HepG2 (cell line): Measurements from ENCODE around the gene LIFR. TPM values are rescaled to one million over a fixed set of nuclear protein-coding genes. Genes with fewer than 3 reads are reported as not detected.

ENCODE experiments used
- ATAC-seq: fragments of 200-7000 bp; cut with Tn5 transposase; 3 replicates; pipeline ENCODE4 v1.9.1; 2020; ENCODE audit warnings: mild to moderate bottlenecking, moderate library complexity
- BruUV-seq: library from RNA; stranded (reverse); fragments of 400-500 nt; replicated peaks from 2 replicates; lab custom pipeline; 2021; lab: Mats Ljungman, UMichigan
- CTCF ChIA-PET: fragments of 300-600 bp; formaldehyde crosslinking; extraction: SDS; loops from one replicate; lab custom pipeline; 2021; ENCODE audit warnings: low total read pairs, inconsistent platforms, low intra/inter-chr PET ratio; lab: Yijun Ruan, JAX
- POLR2A ChIA-PET: fragments of 350-600 bp; sonication (Branson Sonifier 250); formaldehyde crosslinking; loops from one replicate; lab custom pipeline; 2020; ENCODE audit warnings: antibody characterized with exemption, inconsistent platforms; lab: Yijun Ruan, JAX
- DNase-seq: peaks from one replicate; pipeline ENCODE4 v3.0.0-alpha.2; 2015; ENCODE audit warnings: low spot score
- FAIRE-seq: peaks from 3 replicates; lab custom pipeline; 2011; peaks lifted over from hg19 to GRCh38; lab: Jason Lieb, UNC
- H2AFZ ChIP-seq: one replicate; pipeline ENCODE4 v1.6.1; 2011; ENCODE audit warnings: low read length, inconsistent platforms
- H3K27ac ChIP-seq: fragments of 300-600 bp; 3 replicates; pipeline ENCODE4 v1.8.0; 2011; ENCODE audit warnings: mixed run types, mild to moderate bottlenecking, mixed read lengths, low read length, inconsistent platforms; ENCODE audit not compliant: insufficient read depth; ENCODE audit errors: extremely low read length
- H3K27me3 ChIP-seq, 2 experiments: fragments of 200-600 bp in 1 of 2; 2 replicates in 1 of 2; 3 replicates in 1 of 2; pipeline versions ENCODE4 v1.6.0 to v1.8.0; 2011; ENCODE audit warnings: low read length in 2 of 2, mild to moderate bottlenecking in 2 of 2, moderate library complexity in 2 of 2, inconsistent platforms in 1 of 2; ENCODE audit not compliant: insufficient read depth in 2 of 2, control insufficient read depth in 1 of 2
- H3K36me3 ChIP-seq, 2 experiments: fragments of 200-600 bp in 1 of 2; replicated peaks in 1 of 2; 2 replicates in 1 of 2; 3 replicates in 1 of 2; pipeline versions ENCODE4 v1.5.1 to v1.8.0; 2011; ENCODE audit warnings: low read length in 2 of 2, inconsistent platforms in 1 of 2; ENCODE audit not compliant: insufficient read depth in 2 of 2, control insufficient read depth in 1 of 2
- H3K4me1 ChIP-seq: 2 replicates; pipeline ENCODE4 v1.5.1; 2012; ENCODE audit warnings: low read length, inconsistent platforms; ENCODE audit not compliant: insufficient read depth
- H3K4me2 ChIP-seq: 2 replicates; pipeline ENCODE4 v1.6.0; 2011; ENCODE audit warnings: low read depth, low read length, inconsistent platforms
- H3K4me3 ChIP-seq, 3 experiments: fragments of 200-600 bp in 1 of 3; sonication (generic), shearing (Covaris generic) in 1 of 3; replicated peaks in 1 of 3; 2 replicates each; pipeline ENCODE4 v1.5.1; 2011 to 2016; ENCODE audit warnings: low read length in 3 of 3, inconsistent platforms in 2 of 3, low read depth in 2 of 3, mild to moderate bottlenecking in 2 of 3, control low read depth in 1 of 3, mixed read lengths in 1 of 3; ENCODE audit not compliant: insufficient read depth in 1 of 3
- H3K79me2 ChIP-seq: one replicate; pipeline ENCODE4 v1.6.1; 2011; ENCODE audit warnings: low read length, inconsistent platforms; ENCODE audit not compliant: insufficient read depth
- H3K9ac ChIP-seq: 2 replicates; pipeline ENCODE4 v1.6.0; 2011; ENCODE audit warnings: mild to moderate bottlenecking, low read depth, low read length, inconsistent platforms; ENCODE audit not compliant: insufficient read depth
- H3K9me3 ChIP-seq: 2 replicates; pipeline ENCODE4 v1.5.1; 2012; ENCODE audit warnings: mild to moderate bottlenecking, low read length
- H4K20me1 ChIP-seq: 2 replicates; pipeline ENCODE4 v1.6.0; 2011; ENCODE audit warnings: inconsistent platforms, mild to moderate bottlenecking, low read length, moderate library complexity; ENCODE audit not compliant: insufficient read depth
- ASH2L ChIP-seq: fragments of 300-600, 200-600 bp; sonication (generic); IDR thresholded peaks from 2 replicates; pipeline ENCODE4 v1.7.0; 2017; ENCODE audit warnings: low read depth, mild to moderate bottlenecking, moderate library complexity, mixed read lengths, low read length; ENCODE audit not compliant: insufficient read length
- BHLHE40 ChIP-seq: IDR thresholded peaks from 2 replicates; pipeline ENCODE4 v1.6.1; 2011; ENCODE audit warnings: low read length, improper control_type of control experiment
- CBFB ChIP-seq: sonication (generic); formaldehyde crosslinking; IDR thresholded peaks from 2 replicates; pipeline ENCODE4 v1.4.0; 2020; ENCODE audit warnings: missing genetic modification reagents
- CEBPB ChIP-seq: IDR thresholded peaks from 2 replicates; pipeline ENCODE4 v1.6.1; 2011; ENCODE audit warnings: low read depth, low read length, improper control_type of control experiment, borderline replicate concordance
- EHMT2 ChIP-seq: fragments of 200-600 bp; sonication (generic); IDR thresholded peaks from 2 replicates; pipeline ENCODE4 v1.7.0; 2017; ENCODE audit warnings: antibody characterized with exemption, low read depth, low read length, borderline replicate concordance
- JUNB ChIP-seq: sonication (generic); formaldehyde crosslinking; IDR thresholded peaks from 2 replicates; pipeline ENCODE4 v1.8.0; 2022; ENCODE audit warnings: missing genetic modification reagents, mild to moderate bottlenecking, borderline replicate concordance
- KLF15 ChIP-seq: sonication (generic); formaldehyde crosslinking; IDR thresholded peaks from 2 replicates; pipeline ENCODE4 v1.8.1; 2023; ENCODE audit warnings: borderline replicate concordance, mild to moderate bottlenecking, inconsistent platforms, missing genetic modification reagents, mixed read lengths
- MAFF ChIP-seq: IDR thresholded peaks from 2 replicates; pipeline ENCODE4 v1.6.1; 2011; ENCODE audit warnings: low read depth, low read length, improper control_type of control experiment
- MAFK ChIP-seq, 2 experiments: IDR thresholded peaks in 1 of 2; conservative IDR thresholded peaks in 1 of 2; 2 replicates each; pipeline ENCODE4 v1.6.1; 2011; ENCODE audit warnings: improper control_type of control experiment in 2 of 2, low read length in 2 of 2
- RARG ChIP-seq: sonication (generic); formaldehyde crosslinking; IDR thresholded peaks from 2 replicates; pipeline ENCODE4 v1.4.0; 2020; ENCODE audit warnings: low read depth, mild to moderate bottlenecking, missing genetic modification reagents
- TCF7L2 ChIP-seq: IDR thresholded peaks from 2 replicates; pipeline ENCODE4 v1.6.1; 2011; ENCODE audit warnings: mild to moderate bottlenecking, low read depth, low read length, moderate library complexity
- TMF1 ChIP-seq: sonication (generic); formaldehyde crosslinking; IDR thresholded peaks from 2 replicates; pipeline ENCODE4 v1.8.1; 2022; ENCODE audit warnings: low read depth, missing genetic modification reagents
- YEATS2 ChIP-seq: sonication (generic); formaldehyde crosslinking; IDR thresholded peaks from 2 replicates; pipeline ENCODE4 v1.4.0; 2020; ENCODE audit warnings: missing genetic modification reagents, borderline replicate concordance
- ZHX1 ChIP-seq: sonication (generic); formaldehyde crosslinking; IDR thresholded peaks from 2 replicates; pipeline ENCODE4 v1.8.1; 2022; ENCODE audit warnings: low read depth, mild to moderate bottlenecking, missing genetic modification reagents
- ZNF160 ChIP-seq: sonication (generic); formaldehyde crosslinking; IDR thresholded peaks from 2 replicates; pipeline ENCODE4 v1.8.0; 2022; ENCODE audit warnings: mild to moderate bottlenecking, inconsistent platforms, missing genetic modification reagents
- ZSCAN29 ChIP-seq: sonication (generic); formaldehyde crosslinking; conservative IDR thresholded peaks from 2 replicates; pipeline ENCODE4 v1.4.0; 2020; ENCODE audit warnings: mild to moderate bottlenecking, missing genetic modification reagents
- WGBS: methylation state at CpG from one replicate; pipeline ENCODE4 v1.1.6; 2017; ENCODE audit warnings: low lambda C conversion rate; 5-methylcytosine and 5-hydroxymethylcytosine counted together
- in situ Hi-C: cut with HindIII; loops from 2 replicates; pipeline ENCODE4 v1.10.0; 2017; ENCODE audit warnings: low pct_unique_long_range_greater_than_20kb; ENCODE audit not compliant: extremely low pct_ligation_motif_present
- intact Hi-C: fragments of 100-400 bp; cut with micrococcal nuclease; formaldehyde crosslinking; loops from one replicate; pipeline ENCODE4 v1.10.0; 2022; ENCODE audit not compliant: unreplicated experiment
- polyA plus RNA-seq, 8 experiments: library from polyadenylated mRNA; depleted of rRNA in 3 of 8; stranded (reverse) in 7 of 8; unstranded in 1 of 8; fragments of >200 nt; fragmentation: Illumina TruSeq in 4 of 8; extraction: Trizol in 4 of 8; gene quantifications; 2 replicates each; pipeline versions ENCODE4 v1.2.1 to v1.2.3, GENCODE V29; 2011 to 2016; ENCODE audit warnings: low read depth in 4 of 8, missing spikeins in 1 of 8, mixed read lengths in 1 of 8; ENCODE audit not compliant: insufficient read depth in 1 of 8
- total RNA-seq, 5 experiments: library from RNA; depleted of rRNA; stranded (reverse); fragments of >200 nt; fragmentation: Illumina TruSeq; extraction: Trizol; gene quantifications; 2 replicates each; pipeline ENCODE4 v1.2.3, GENCODE V29; 2016; ENCODE audit warnings: low read depth in 1 of 5

LIFR gene
- total and polyA plus RNA-seq, 2 of the 13 experiments (the other 11 are each of a cell fraction or from before 2014, with no cell fraction given) = 6.3 to 25.2 TPM

- Histone ChIP-seq H4K20me1 (no peaks in the 10 kb centered on the region; the same call in 1 of the 2 replicates), H2AFZ (no peak overlapping the region), H3K27me3 (no peaks in the 10 kb centered on the region), H3K36me3 (no peaks in the 10 kb centered on the region), H3K4me1 (peaks cover 94% of the 10 kb centered on the region), H3K9me3 (no peaks in the 10 kb centered on the region), H3K4me2 (peak overlapping the region; percentile 67), H3K27ac (peak overlapping the region; percentile 94), H3K9ac (peak overlapping the region; percentile 70), H3K4me3 (peak overlapping the region in 1 of 3 experiments; percentile 9; a peak in 1 of 6 replicates), H3K79me2 (peaks cover 91% of the 10 kb centered on the region)
- TF ChIP-seq YEATS2 (CRISPR knock-in tag) (no peak), RARG (CRISPR knock-in tag) (0 out of 2 replicates have a peak, but pooled peaks have one; percentile 44), ZNF160 (CRISPR knock-in tag) (no peak), MAFK (conservative IDR thresholded peaks at IDR 0.05 in 1 of 2, IDR thresholded peaks at IDR 0.05 in 1 of 2; ENCODE audit: low read length in 2 of 2) (peak in 1 of 2 experiments; percentile 49; a peak in 1 of 4 replicates), CBFB (no peak), MAFF (peak; percentile 45), EHMT2 (0 out of 2 replicates have a peak, but pooled peaks have one; percentile 60), TCF7L2 (no peak), BHLHE40 (no peak), JUNB (CRISPR knock-in tag) (no peak), TMF1 (CRISPR knock-in tag) (no peak), ASH2L (peak; percentile 43), CEBPB (peak; percentile 67; the same call in 1 of the 2 replicates), ZSCAN29 (CRISPR knock-in tag) (peak; percentile 64), ZHX1 (CRISPR knock-in tag) (0 out of 2 replicates have a peak, but pooled peaks have one; percentile 13), KLF15 (no peak)
- WGBS = 79% methylated on average over 4 of the region's 4 CpGs
- in situ Hi-C loops = no loop called here
- DNase-seq = no peak
- ChIA-PET CTCF (no interaction called here), POLR2A (interaction anchor here (0.9 to 5.2 kb wide), 3 partner anchors 9 to 13 kb away, joined by 4 to 59 read pairs (median 10); partner anchors contain the start of gene LIFR)
- BruUV-seq = no TSS peak
- no peak for ATAC-seq
- intact Hi-C loops = loop anchor here (1.0 to 10.0 kb wide), 2 partner anchors 12 to 298 kb away; partner anchors contain the start of gene OSMR
- no peak for FAIRE-seq
Measured at GRCh38 chr5:38547257-38547656, 9.2 kb downstream of the LIFR start.
